ENCODE measurements around the gene NT5DC1. TPM values are rescaled to one million over a fixed set of nuclear protein-coding genes. Genes with fewer than 3 reads are reported as not detected.

Gene NT5DC1
- total and polyA plus RNA-seq, 3 donors from 2014 or later = 10.7 to 28.2 (median 22.8) TPM

GRCh38 chr6:116208056-116208785 lies 107.6 kb downstream of the NT5DC1 start:
- intact Hi-C loops (cut with DNase I; ENCODE audit: low total_unique reads) = no loop called here
- no peaks in the 10 kb centered on the region for H3K9me3 ChIP-seq
- no peaks in the 10 kb centered on the region for H3K36me3 ChIP-seq (ENCODE audit: low read depth, missing control alignments)
- no peak for TF ChIP-seq POLR2A (IDR thresholded peaks at IDR 0.05)
- H3K4me3 ChIP-seq = no peak overlapping the region
- no peaks in the 10 kb centered on the region for H3K27me3 ChIP-seq
- DNase-seq = no peak
- WGBS, 2 donors = 71 to 74% methylated on average over 4 of the region's 4 CpGs
- no peak overlapping the region for H3K27ac ChIP-seq
- H3K4me1 ChIP-seq = no peaks in the 10 kb centered on the region

GRCh38 chr6:116210316-116210715 lies 109.7 kb downstream of the NT5DC1 start:
- no peaks in the 10 kb centered on the region for H3K4me1 ChIP-seq
- H3K27ac ChIP-seq = no peak overlapping the region
- intact Hi-C loops (cut with DNase I; ENCODE audit: low total_unique reads) = no loop called here
- H3K9me3 ChIP-seq = no peaks in the 10 kb centered on the region
- no peaks in the 10 kb centered on the region for H3K36me3 ChIP-seq (ENCODE audit: low read depth, missing control alignments)
- TF ChIP-seq, protein P1, sequence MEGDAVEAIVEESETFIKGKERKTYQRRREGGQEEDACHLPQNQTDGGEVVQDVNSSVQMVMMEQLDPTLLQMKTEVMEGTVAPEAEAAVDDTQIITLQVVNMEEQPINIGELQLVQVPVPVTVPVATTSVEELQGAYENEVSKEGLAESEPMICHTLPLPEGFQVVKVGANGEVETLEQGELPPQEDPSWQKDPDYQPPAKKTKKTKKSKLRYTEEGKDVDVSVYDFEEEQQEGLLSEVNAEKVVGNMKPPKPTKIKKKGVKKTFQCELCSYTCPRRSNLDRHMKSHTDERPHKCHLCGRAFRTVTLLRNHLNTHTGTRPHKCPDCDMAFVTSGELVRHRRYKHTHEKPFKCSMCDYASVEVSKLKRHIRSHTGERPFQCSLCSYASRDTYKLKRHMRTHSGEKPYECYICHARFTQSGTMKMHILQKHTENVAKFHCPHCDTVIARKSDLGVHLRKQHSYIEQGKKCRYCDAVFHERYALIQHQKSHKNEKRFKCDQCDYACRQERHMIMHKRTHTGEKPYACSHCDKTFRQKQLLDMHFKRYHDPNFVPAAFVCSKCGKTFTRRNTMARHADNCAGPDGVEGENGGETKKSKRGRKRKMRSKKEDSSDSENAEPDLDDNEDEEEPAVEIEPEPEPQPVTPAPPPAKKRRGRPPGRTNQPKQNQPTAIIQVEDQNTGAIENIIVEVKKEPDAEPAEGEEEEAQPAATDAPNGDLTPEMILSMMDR (IDR thresholded peaks at IDR 0.05) = no peak
- TF ChIP-seq POLR2A (IDR thresholded peaks at IDR 0.05) = no peak
- no peak for DNase-seq
- H3K4me3 ChIP-seq = no peak overlapping the region
- 94 to 96% methylated on average over 5 of the region's 5 CpGs for WGBS, 2 donors
- H3K27me3 ChIP-seq = no peaks in the 10 kb centered on the region

- TF ChIP-seq, protein P1 (IDR thresholded peaks at IDR 0.05) = no peak
- no peak for TF ChIP-seq POLR2A (IDR thresholded peaks at IDR 0.05)
- H3K4me1 ChIP-seq = no peaks in the 10 kb centered on the region
- H3K27me3 ChIP-seq = no peaks in the 10 kb centered on the region
- intact Hi-C loops (cut with DNase I; ENCODE audit: low total_unique reads) = no loop called here
- no peak overlapping the region for H3K27ac ChIP-seq
- H3K9me3 ChIP-seq = no peaks in the 10 kb centered on the region
- 50 to 73% methylated on average over 3 of the region's 3 CpGs for WGBS, 2 donors
- peak; percentile 66 for DNase-seq
- H3K36me3 ChIP-seq (ENCODE audit: low read depth, missing control alignments) = no peaks in the 10 kb centered on the region
- no peak overlapping the region for H3K4me3 ChIP-seq
Observed at GRCh38 chr6:116210750-116211425, 110.2 kb downstream of the NT5DC1 start.

- no peaks in the 10 kb centered on the region for H3K36me3 ChIP-seq (ENCODE audit: low read depth, missing control alignments)
- intact Hi-C loops (cut with DNase I; ENCODE audit: low total_unique reads) = no loop called here
- no peak overlapping the region for H3K27ac ChIP-seq
- no peak for TF ChIP-seq POLR2A (IDR thresholded peaks at IDR 0.05)
- TF ChIP-seq, protein P1 (IDR thresholded peaks at IDR 0.05) = no peak
- DNase-seq = no peak
- WGBS, 2 donors = 83 to 94% methylated on average over 1 of the region's 1 CpG
- peaks cover 6% of the 10 kb centered on the region for H3K4me1 ChIP-seq
- H3K9me3 ChIP-seq = no peaks in the 10 kb centered on the region
- H3K4me3 ChIP-seq = no peak overlapping the region
- H3K27me3 ChIP-seq = no peaks in the 10 kb centered on the region
Observed at GRCh38 chr6:116214681-116215080, 114.0 kb downstream of the NT5DC1 start.

DNA sequence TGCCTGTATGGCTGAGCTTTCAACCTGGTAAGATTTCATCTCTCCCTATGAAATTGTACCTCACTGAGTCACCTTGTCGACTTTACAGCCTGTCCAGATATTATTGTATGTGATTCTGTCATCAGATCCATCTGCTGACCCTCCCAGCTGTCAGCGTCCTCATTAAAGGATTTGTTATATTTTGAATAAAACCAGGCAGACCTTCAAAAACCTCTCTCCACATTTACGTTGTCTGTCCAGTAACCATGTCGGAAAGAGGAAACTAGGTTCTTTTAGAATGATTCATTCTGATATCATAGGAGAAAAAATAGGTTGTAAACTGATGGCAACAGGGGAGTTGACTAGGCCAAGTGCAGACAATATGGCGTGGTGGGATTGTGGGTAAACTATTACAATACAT lies 114.8 kb downstream of the NT5DC1 start:
- Histone ChIP-seq H3K36me3 (ENCODE audit: low read depth, missing control alignments) (no peaks in the 10 kb centered on the region), H3K9me3 (no peaks in the 10 kb centered on the region), H3K4me1 (peaks cover 6% of the 10 kb centered on the region), H3K27ac (no peak overlapping the region), H3K4me3 (no peak overlapping the region), H3K27me3 (no peaks in the 10 kb centered on the region)
- DNase-seq = no peak
- intact Hi-C loops (cut with DNase I; ENCODE audit: low total_unique reads) = no loop called here
- WGBS, 2 donors = 89 to 92% methylated on average over 5 of the region's 5 CpGs
- TF ChIP-seq POLR2A (IDR thresholded peaks at IDR 0.05) = no peak
- TF ChIP-seq, protein P1 (IDR thresholded peaks at IDR 0.05) = no peak
